Right renal cortex interstitium (tissue), 3 donors: Measurements from ENCODE around the gene TUBGCP3. TPM values are rescaled to one million over a fixed set of nuclear protein-coding genes. Genes with fewer than 3 reads are reported as not detected.
A peak's percentile ranks its signal among the peaks of the same experiment; 100 is the strongest.

ENCODE experiments used
- DNase-seq, 3 donors: peaks; one replicate each; pipeline ENCODE4 v3.0.0-alpha.2; 2013; ENCODE audit warnings: low read depth in 3 of 3, low spot score in 2 of 3
- polyA plus RNA-seq, 3 donors: library from polyadenylated mRNA; unstranded; fragments of 120-200 nt; gene quantifications; one replicate each; pipeline ENCODE4 v1.2.1, GENCODE V29; 2013; ENCODE audit not compliant: insufficient read length in 3 of 3

Gene TUBGCP3
- polyA plus RNA-seq, 3 donors, result 29.5 to 32.5 (median 30.7) TPM

GRCh38 chr13:112616586-112617362 is 28.8 kb upstream of the TUBGCP3 start:
- no peak for DNase-seq

DNA sequence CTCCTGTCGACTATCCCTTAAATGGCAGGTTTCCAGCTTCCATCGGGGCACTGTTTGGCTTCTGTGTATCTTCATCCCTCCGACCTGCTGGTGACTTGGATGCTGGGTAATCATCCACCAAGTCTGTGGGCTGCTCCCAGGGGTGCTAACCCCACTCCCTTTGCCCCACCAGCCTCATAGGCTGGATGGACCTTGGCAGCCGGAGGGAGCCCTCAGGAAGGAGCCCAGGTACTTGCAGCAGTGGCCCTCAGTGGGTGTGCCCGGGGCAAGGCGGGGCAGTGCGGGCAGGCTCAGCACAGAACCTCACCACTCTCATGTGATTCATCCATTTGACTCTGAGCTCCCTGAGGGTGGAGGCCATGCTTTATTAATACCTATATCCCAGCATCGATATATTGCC is 27.4 kb upstream of the TUBGCP3 start:
- no peak for DNase-seq

DNA sequence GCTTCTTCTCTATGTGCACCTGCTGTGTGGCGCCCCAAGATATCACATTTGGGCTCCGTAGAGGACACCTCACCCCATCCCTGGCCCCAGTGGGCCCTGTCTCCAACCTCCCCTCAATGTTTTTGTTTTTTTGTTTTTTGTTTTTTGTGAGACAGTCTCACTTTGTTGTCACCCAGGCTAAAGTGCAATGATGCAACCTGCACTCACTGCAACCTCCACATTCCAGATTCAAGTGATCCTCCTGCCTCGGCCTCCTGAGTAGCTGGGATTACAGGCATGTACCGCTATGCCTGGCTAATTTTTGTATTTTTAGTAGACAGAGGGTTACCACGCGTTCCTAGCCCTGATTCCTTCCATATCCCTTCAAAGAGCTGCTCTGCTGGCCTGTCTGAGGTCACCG is 26.9 kb upstream of the TUBGCP3 start:
- no peak for DNase-seq

GRCh38 chr13:112608212-112608611 is 20.3 kb upstream of the TUBGCP3 start:
- DNase-seq, result no peak

GRCh38 chr13:112606109-112607001 is 18.4 kb upstream of the TUBGCP3 start:
- DNase-seq, result peak in 2 of 3 donors; percentile 72 to 80

DNA sequence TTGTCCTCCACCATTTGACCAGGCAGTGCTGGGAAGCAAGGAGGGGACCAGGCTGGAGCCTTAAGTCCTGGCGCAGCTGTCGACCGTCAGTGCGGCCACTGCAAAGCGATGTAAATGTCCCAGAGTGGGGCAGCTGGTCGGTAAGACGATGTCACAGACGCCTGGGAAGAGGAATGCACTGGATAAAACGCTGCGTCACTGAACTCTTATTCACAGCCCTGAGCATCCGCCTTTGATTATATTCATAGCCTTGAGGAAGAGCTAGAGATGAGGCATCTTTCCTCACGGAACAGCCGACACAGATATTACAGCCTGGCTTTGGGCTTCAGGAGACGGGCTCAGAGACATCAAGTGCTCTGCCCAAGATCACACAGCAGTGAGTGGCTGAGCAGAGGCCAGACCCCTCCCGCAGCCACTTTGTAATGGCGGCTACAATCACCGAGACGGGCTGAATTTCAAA is 17.6 kb upstream of the TUBGCP3 start:
- no peak for DNase-seq

DNA sequence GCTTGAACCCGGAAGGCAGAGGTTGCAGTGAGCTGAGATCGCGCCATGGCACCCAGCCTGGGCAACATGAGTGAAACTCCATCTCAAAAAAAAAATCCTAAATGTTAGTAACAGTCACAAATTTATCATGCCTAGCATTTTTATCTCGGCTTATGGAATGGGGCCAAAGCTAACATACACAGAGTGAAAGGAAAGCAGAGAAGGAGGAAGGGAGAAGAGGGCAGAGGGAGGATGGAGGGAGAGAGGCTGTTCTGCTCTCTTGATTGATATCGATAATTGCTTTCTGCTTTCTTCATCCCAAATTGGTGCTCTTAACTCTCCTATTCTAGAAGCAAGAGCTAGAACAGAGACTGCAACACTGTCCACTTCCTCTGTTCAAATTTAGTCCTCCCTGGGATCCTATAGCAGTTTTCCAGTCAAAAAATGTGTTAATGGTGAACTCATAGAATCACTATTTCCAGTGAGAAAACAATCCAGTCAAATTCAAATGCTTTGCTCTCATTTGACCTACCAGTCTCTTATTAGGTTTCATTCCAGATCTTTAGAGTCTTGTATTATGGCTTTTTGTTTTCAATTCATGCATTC is 15.8 kb upstream of the TUBGCP3 start:
- DNase-seq, result no peak

DNA sequence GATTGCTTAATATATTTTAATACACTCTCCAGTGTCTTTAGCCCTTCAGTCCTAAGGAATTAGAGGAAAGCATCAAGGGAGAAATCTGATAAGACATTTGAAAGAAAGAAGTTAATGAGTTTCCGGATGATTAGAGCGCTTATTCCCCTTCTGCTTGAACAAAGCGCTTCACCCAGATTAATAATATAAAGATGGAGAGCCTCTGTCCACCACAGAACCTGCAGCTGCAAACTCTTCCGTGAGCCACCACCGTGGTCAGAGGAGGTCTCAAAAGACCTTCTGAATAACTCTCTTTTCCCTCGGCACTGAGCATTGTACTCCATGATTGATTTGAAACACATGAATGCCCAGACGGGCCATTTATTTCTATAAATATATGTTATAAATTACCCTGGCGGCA is 14.2 kb upstream of the TUBGCP3 start:
- DNase-seq, result no peak

GRCh38 chr13:112601371-112601770 is 13.4 kb upstream of the TUBGCP3 start:
- DNase-seq, result no peak

DNA sequence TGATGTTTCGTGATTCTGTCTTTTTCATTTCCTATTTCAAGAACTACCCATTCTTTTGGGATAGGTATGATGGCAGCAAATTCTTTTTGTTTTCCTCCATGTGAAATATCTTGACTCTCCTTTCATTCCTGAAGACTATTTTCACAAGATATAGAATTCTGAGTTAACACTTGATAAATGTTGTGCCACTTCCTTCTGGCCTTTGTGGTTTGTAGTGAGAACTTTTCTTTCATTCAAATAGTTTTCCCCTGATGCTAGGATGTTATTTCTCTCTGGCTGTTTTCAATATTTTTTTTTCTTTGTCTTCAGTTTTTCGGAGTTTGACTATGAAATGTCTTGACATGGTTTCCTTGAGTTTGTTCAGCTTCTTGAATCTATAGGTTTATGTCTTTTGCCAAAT is 8.3 kb upstream of the TUBGCP3 start:
- no peak for DNase-seq

GRCh38 chr13:112592647-112593046 is 4.7 kb upstream of the TUBGCP3 start:
- DNase-seq, result no peak

DNA sequence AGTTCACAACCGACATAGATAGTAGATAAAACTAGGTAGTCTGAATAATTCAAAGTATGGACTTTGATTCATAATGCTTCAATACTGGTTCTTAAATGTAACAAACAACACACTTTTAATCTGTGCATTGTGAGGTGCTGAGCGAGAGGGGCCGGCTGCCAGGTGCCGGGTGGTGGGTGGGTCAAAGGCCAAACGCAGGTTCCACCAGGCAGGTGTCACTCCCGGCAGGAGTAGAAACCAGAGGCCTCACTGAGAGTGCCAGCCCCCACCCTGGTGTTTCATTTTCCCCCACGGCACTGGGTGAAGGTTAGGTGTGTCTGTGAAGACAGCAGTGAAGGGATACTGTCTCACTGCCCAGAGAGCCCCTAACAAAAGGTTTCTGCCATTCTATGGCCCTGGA is 4.2 kb upstream of the TUBGCP3 start:
- DNase-seq, result no peak

DNA sequence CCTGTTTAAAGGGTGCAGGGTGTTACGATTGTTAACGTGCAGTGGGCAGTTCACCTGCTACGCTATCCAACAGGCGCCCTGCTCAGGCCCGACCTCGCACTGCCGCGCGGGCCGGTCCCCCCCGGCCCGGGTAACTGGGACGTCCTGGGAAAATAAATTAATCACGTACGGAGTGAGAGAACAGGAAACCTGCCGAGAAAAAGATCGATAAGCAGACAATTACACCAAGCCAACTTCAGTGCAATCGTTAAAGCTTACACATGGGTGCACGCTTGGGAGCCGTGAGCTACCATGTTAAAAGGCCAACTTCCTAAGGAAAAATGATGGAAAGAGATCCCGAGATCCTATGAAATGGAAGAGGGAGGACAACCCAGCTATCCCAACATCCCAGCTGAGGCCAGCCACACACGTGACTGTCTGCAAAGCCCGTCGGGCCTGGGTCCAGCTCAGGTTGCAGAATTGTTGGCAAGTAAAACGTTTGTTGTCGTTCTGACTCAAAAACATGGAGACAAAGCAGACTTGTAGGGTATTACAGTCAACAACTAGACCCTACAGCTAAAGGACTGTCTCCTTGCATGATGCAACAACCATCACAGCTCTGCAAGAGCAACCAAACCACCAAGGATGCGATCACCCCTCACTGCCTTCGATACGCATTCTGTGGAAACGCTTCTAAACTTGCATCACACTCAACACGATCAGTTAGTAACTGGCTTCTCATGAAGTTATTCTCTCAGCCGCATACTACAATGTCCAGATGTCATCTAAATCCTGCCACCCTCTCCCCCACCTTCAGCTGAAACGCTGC is 741 bp upstream of the TUBGCP3 start:
- no peak for DNase-seq

- no peak for DNase-seq
These were observed 665 bp downstream of the TUBGCP3 start for GRCh38 chr13:112587212-112587763.

- DNase-seq, result no peak
These were observed 1.5 kb downstream of the TUBGCP3 start for GRCh38 chr13:112586334-112586960.

DNA sequence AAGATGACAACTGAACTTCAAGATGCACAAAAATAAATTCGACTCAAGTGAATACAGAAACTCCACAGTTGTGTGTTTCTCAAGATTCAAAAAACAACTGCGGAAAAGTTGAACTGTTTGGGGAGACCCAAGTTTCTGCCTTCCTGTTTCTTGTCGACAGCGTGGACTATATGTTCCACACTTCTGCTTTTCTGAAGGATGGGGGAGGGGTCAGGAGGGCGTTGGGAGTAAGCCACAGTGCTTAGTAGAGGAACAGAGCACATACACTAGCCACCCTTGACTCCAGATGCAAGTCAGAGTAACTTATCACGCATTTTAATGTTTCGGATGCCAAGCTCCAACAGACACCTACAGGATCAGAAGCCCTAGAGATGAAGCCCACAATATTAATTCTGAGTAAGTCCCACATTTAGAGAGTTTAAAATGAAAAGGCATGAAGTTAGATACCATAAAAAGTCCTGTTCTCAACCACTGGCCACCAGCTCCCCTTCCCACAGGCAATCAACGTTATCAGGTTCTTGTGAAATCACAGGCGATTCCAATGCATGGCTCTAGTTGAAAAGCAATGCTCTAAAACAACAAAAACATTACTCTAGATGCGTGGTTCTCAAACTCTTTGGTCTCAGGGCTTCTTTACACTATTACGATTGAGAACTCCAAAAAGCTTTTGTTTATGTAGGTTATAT is 4.2 kb downstream of the TUBGCP3 start:
- DNase-seq, result no peak

GRCh38 chr13:112582263-112582662 is 5.7 kb downstream of the TUBGCP3 start:
- no peak for DNase-seq

- no peak for DNase-seq
These were observed 7.0 kb downstream of the TUBGCP3 start for GRCh38 chr13:112580912-112581311.

DNA sequence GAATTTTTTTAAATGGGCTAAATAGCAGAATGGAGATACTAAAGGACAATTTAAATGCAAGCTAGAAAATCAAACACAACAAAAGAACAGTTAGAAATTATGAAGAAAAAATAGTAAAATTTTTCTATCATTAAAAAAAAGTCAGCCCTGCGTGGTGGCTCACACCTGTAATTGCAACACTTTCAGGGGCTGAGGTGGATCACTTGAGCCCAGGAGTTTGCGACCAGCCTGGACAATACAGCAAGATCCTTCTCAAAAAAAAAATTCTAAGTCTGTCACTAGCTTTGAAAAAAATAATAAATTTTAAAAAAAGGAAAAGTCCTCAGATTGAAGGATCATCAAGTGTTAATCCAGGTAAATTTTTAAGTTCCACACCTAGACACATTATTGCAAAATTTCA is 7.7 kb downstream of the TUBGCP3 start:
- DNase-seq, result no peak
